ENCODE results near the gene RGR. TPM values are rescaled to one million over a fixed set of nuclear protein-coding genes. Genes with fewer than 3 reads are reported as not detected.

RGR gene
- total RNA-seq, 2 experiments from 2014 or later = not detected

DNA sequence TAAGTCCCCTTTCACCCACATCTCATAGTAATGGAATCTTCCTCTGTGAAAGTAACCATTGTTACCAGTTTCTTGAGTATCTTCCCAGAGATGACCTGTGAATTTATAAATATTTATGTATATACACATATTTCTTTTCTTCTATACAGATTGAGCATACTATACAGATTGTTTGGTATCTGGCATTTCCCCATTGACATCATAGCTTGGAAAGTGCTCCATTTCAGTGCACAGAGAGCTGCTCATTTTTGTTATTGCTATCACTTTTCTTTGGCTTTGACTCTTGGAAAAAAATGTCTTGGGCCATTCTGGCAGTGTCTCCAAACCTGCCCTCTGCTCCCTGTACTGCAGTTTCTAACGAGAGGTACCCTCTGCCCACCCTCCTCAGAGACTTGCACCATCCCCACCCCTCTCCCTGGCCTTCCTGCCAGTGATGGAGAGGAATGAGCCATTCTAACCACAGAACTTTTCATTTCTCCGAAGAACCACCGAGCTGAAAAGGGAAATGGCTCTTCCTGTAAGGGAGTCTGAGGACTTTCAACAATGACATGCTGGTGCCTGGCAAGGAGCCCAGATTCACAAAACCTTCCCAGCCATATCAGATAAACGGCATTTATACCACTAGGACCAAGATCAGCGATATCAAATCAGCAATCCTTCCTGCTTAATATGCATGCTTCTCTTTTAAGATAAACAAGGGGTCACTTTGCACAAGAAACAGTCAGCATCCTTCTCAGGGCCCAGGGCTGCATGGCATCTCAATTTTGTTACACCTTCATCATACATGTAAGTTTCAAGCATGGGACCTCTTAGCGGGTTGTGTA lies 63.8 kb downstream of the RGR start:
- DNase-seq = peak; percentile 85
- Mint-ChIP-seq H3K4me1 (ENCODE audit: low read depth) (peaks cover 45% of the 10 kb centered on the region), H3K4me3 (peak overlapping the region; percentile 42), H3K27me3 (ENCODE audit: low read depth) (peaks cover 1% of the 10 kb centered on the region), H3K9me3 (peaks cover 2% of the 10 kb centered on the region), H3K36me3 (ENCODE audit: low read depth) (no peaks in the 10 kb centered on the region), H3K27ac (peak overlapping the region; percentile 93)
- CTCF ChIA-PET = interaction anchor here (0.5 to 3.2 kb wide), 8 partner anchors 9 to 1518 kb away, joined by 3 to 17 read pairs (median 4); partner anchors contain the start of gene CCSER2
- intact Hi-C loops (cut with micrococcal nuclease) = loop anchor here (1.0 kb wide), 6 partner anchors 9 to 229 kb away; no protein-coding TSS in a partner anchor

Other genes starting within 250 kb of the RGR start
- gene GHITM, start 105.5 kb upstream of the RGR start, total RNA-seq = 100 to 1,000 TPM; 281 TPM
- not detected for gene GPR15LG, start 71.3 kb upstream of the RGR start, total RNA-seq
- gene CDHR1, start 50.5 kb upstream of the RGR start, total RNA-seq = 1 to 10 TPM in 1 of 2 experiments, under 1 TPM in 1; 0.37 to 1.4 TPM
- gene LRIT2, start 19.5 kb upstream of the RGR start, total RNA-seq = not detected
- not detected for gene LRIT1, start 3.5 kb upstream of the RGR start, total RNA-seq
- 10 to 100 TPM; 78.0 to 81.8 TPM for gene CCSER2, start 83.5 kb downstream of the RGR start, total RNA-seq

Measured in activated naive CD4-positive, alpha-beta T cell treated with anti-CD3 and anti-CD28 coated beads for 36 hours (primary cell).